ENCODE results near the gene LUC7L2.
"Not testable (repeated sequence)": the region's sequence is repeated elsewhere in the genome, so short reads cannot be mapped to it uniquely, and the experiment has no call there.

Gene LUC7L2

DNA sequence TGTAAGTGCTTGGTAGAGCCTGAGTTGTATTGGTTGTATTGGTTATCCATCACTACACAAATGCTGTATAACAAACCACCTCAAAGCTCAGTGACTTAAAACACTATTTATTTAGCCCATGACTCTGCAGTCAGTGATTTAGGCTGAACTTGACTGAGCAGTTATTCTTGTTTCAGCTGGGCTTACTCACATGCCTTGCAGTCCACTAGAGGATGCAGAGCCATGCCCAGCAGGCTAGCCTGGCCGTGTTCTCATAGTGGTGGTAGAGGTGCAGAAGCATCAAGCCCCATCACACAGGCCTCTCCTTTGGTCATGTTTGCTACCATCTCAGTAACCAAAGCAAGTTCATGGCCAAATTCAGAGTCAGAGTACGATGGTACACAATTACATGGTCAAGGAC lies 43.9 kb downstream of the LUC7L2 start:
- no peak for FAIRE-seq

DNA sequence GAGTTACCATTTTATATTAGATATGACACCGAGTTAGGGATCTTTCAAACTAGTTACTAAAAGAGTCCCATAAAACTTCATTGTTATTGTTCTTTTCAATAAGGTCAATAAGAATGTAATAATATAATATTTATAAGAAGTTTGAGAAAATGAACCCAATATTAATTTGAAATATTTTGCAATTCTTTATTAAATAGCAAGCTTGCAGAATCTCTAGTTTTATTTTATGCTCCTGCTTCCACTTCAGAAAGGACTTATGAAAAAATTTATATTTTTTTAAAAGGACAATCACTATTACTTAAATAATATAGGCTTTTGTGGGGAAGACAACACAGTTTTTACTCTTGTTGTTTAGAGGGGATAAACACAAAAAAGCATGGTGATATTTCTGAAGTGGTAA lies 47.9 kb downstream of the LUC7L2 start:
- no peak for FAIRE-seq

DNA sequence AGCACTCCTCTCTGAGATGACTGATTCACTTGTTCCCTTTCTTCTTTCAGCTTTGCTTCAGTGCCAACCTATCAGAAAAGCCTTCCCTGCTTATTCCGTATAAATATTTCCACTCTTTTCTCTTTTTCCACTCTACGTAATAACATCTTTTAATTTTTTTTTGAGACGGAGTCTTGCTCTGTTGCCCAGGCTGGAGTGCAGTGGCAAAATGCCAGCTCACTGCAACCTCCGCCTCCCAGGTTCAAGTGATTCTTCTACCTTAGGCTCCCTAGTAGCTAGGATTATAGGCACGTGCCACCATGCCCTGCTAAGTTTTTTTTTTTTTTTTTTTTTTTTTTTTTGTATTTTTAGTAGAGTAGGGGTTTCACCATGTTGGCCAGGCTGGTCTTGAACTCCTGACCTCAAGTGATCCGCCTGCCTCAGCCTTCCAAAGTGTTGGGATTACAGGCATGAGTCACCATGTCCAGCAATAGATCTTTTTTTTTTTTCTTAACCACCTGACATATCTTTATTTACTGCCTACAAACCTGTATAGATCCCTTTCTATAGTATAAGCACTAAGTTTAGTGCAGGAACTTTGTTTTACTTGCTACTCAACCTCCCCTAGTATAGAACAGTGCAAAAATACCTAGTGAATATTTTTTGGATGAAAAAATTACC lies 55.2 kb downstream of the LUC7L2 start:
- not testable (repeated sequence) for FAIRE-seq

DNA sequence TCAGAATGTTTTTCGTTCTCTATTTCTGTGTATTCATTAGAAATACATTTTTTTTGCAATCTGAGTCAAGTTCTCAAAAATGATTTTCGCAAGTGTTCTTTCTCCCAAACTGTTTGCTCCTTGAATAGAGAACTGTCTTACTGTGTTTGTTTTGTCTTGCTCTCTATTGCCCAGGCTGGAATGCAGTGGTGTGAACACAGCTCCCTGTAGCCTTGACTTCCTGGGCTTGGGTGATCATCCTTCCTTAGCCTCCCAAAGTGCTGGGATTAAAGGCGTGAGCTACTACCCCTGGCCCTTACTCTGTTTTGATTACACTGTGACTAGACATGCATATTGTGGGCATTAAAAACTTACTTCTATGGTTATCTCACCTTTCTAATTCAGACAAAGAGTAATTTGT lies 56.7 kb downstream of the LUC7L2 start:
- FAIRE-seq, result no peak

DNA sequence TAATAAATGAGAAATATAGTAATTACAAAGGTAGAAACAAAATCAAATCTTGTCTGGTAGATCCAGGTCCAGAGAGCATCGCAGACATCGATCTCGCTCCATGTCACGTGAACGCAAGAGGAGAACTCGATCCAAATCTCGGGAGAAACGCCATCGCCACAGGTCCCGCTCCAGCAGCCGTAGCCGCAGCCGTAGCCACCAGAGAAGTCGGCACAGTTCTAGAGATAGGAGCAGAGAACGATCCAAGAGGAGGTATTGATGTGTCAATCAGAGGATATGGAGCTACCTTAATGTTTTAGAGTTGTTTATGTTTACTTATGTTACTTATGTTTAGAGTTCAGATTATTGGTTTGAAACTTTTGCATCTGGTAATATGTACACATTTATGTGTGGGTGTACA lies 57.8 kb downstream of the LUC7L2 start:
- no peak for FAIRE-seq

DNA sequence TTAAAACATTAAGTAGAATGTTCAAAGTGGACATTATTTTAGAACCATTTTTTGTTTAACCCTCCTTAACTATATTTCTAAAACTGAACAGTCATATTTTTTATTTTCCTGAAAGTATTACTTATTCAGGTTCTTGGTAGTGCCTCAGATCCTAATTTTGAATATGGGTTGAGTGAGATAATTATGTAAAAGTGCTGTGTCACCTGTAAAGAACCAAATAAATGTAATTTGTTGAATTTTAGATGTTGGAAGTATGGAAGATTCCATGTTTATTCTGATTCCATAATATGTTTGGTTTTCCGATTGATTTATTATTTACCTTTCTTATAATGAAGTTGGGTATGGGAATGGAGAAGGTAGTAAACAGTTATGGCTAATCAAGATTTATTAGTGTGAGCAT lies 61.4 kb downstream of the LUC7L2 start:
- no peak for FAIRE-seq

DNA sequence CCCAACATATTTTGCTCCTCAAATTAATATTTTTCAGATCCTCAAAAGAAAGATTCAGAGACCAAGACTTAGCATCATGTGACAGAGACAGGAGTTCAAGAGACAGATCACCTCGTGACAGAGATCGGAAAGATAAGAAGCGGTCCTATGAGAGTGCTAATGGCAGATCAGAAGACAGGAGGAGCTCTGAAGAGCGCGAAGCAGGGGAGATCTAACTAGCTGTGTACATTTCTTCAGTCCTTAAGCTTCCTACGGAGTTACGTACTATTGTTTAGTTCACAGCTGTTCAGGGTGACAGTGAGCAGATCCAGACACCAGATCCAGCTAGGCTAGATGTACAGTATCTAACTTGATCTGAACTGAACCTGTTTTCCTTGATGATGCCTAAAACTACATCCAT lies 62.4 kb downstream of the LUC7L2 start:
- FAIRE-seq, result no peak

DNA sequence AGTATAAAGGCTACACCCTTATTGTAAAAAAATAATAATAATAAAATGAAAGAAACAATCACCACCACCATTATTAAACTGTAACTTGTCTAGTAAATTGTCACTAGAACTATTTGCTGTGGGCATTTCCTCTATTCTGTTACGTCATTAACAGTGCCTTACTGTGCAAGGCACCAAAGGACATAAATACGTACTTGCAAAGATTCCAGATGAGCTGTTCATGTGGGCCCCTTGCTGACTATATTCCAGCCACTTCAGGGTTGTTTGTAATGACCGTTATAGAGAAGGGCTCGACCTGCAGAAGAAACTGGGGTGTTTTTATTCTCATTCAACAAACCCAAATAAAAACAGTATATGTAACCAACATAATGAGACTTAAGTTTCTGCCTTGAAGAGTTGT lies 63.4 kb downstream of the LUC7L2 start:
- no peak for FAIRE-seq

DNA sequence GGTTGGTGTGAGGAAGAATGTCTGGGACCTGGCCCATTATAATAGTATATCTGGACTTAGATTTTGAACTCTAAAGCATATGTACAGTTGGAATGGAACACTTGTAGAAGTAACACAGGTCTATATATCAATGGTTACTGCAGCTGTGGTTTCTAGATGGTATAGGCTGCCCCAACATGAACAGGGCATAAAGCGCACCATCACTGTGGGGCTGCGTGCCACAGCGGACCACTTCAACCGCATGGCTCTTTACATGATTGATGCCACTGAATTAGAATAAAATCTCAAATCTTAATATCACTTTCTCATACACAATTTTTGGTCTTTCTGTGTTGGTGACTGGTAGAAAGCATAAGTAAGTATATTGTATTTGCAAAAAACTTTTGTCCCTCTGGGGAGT lies 64.3 kb downstream of the LUC7L2 start:
- no peak for FAIRE-seq

DNA sequence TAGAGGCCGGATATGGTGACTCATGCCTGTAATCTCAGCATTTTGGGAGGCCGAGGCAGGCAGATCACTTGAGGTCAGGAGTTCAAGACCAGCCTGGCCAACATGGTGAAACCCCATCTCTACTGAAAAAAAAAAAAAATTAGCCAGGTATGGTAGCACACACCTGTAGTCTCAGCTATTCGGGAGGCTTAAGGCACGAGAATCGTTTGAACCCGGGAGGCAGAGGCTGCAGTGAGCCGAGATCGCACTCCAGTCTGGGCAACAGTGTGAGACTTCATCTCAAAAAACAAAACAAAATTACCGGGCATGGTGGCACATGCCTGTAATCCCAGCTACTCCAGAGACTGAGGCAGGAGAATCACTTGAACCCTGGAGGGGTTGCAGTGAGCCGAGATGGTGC lies 66.0 kb downstream of the LUC7L2 start:
- FAIRE-seq, result not testable (repeated sequence)

DNA sequence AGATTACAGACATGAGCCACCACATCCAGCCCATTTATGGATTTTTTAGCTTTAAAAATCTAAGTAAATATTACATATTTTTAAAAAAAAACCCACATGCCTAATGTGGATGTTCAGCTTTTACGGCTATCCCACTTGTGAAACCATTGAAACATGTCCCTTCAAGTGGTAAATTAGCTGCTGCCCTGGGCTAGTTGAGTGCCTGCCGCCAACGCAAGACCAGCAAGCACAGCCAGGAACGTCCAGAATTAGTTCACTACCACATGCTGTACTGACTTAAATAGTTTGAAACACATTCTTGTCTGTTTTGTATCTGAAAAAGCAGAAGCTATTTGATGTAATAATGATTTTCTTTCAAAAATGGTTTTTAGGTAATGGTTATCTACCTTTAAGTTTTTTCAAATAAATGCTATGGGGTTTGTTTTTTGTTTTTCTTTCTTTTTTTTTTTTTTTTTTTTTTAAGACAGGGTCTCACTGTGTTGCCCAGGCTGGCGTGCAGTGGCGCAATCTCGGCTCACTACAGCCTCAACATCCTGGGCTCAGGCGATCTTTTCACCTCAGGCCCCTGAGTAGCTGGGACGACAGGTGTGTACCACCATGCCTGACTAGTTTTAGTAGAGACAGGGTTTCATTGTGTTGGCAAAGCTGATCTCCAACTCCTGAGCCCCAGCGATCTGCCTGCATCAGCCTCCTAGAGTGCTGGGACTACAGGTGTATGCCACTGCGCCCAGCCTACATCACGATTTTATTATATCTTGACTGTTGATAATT lies 66.7 kb downstream of the LUC7L2 start:
- FAIRE-seq, result no peak

DNA sequence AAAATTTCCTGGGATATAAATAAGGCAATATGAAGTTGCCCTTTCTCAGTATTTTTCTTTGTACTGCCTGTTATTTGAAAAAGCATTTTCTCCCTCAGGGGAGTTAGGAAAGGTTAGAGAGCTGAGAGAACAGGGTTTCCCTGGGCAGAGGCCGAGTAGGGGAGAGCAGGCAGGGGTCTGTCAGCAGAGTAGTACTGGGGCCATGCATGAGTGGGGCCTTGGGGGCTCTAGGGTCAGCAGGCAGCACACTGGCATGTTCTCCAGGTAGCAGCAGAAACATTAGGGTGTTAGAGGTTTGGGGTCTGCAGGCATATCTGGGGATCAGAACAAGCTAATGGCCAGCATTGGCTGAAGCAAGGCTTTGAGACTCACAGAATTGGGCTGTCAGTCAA lies 67.3 kb downstream of the LUC7L2 start:
- FAIRE-seq, result no peak

DNA sequence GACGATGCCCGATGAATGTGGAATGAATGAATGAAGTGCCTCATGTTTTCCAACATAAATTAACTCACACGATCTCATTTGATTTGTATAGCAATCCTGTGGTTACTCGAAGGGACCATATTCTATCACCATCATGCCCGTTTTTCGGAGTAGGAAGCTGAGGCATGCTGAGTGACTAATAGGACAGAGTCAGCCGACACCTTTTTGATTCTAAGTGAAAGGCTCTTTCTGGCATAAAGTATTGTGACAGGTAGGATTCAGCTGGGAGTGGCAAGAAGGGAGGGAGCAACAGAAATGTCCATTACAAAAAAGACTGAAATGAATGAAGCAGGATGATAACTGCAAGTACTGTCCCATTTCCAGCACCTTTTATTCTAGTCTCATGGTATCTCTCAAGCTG lies 68.1 kb downstream of the LUC7L2 start:
- FAIRE-seq, result no peak

DNA sequence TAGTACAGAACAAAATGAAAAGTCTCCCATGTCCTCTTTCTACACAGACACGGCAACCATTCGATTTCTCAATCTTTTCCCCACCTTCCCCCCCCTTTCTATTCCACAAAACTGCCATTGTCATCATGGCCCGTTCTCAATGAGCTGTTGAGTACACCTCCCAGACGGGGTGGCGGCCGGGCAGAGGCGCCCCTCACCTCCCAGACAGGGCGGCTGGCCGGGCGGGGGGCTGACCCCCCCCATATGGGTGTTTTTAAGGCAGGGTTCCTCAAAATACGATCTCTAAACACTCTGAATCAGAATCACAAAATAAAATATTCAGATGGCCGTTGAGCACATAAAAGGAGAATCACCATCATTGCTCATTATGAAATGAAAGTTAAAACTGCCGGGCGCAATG lies 70.0 kb downstream of the LUC7L2 start:
- FAIRE-seq, result not testable (repeated sequence)

DNA sequence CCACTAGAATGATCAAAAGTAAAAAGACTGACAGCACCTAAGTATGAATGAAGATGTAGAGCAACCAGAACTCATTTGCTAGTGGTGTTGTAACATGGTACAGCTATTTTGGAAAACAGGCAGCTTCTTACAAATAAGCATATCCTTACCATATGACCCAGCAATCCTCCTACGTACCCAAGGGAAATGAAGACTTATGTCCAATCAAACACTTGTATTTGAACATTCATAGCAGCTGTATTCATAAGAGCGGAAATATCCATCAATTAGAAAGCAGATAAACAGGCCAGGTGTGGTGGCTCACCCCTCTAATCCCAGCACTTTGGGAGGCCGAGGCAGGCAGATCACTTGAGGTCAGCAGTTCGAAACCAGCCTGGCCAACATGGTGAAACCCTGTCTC lies 70.7 kb downstream of the LUC7L2 start:
- no peak for FAIRE-seq

DNA sequence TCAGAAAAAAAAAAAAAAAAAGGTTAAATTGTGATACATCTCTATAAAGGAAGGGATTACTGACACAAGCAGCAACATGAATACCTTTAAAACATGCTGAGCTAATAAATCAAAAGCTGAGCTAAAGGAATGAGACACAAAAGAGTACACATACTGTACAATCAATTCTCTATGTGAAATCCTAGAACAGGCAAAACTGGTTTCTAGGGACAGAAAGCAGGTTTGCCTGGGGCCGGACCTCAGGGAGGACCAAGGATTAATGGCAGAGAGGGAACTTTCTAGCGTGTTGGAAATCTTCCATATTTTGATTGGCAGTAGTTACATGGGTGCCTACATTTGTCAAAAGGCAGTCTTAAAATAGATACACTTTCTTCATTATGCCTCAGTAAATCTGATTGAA lies 71.3 kb downstream of the LUC7L2 start:
- FAIRE-seq, result no peak

DNA sequence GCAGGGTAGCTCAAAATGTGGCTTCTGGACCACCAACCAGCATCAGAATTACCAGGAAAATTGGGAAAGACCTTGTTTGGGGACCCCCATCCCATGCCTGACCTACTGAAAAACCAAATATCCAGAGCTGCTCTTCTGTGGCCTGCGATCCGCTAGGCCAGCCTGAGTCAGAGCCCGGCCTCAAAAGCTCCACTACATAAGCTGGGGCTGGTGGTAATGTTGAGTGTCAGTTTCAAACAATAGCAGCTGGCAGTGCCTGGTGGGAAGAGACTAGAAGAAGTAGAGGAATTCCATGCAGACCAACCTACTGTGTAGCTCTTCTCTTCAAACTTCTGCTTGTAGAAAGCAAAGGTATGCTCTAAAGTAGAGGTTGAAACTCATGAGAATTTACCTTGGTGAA lies 71.8 kb downstream of the LUC7L2 start:
- no peak for FAIRE-seq

DNA sequence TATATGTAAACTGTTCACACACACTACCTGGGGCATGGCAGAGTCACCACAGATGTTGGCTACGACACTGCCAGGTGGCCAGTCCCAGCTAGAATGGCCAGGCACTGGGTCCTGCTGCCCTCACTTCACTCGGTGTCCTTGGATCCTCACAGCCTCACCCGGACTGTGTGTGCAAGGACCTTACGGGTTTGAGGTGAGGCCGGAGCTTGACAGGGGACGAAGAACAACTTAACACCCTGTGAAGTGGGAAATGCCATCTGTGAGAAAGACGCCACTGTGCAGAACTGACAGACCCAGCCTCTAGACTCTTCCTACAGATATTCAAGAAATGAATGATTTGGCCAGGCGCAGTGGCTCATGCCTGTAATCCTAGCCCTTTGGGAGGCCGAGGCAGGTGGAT lies 77.1 kb downstream of the LUC7L2 start:
- no peak for FAIRE-seq

DNA sequence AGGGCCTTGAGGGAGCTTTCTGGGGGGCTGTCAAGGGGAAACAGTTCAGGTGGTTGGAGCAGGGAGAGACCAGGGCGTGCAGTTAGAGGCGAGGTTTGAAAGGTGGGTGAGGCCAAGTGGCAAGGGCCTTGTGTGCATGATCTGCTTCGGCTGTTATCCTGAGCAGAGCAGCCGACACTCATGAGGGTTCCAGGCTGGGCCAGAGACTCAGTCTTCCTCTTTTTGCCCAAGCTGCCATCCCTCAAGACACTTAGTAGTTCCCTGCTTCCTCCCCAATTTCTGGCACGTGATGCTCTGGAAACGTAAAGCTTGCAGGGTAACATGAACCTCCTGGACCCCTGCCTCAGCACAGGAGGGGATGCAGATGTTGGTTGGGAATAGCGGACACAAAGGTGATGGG lies 79.7 kb downstream of the LUC7L2 start:
- no peak for FAIRE-seq

DNA sequence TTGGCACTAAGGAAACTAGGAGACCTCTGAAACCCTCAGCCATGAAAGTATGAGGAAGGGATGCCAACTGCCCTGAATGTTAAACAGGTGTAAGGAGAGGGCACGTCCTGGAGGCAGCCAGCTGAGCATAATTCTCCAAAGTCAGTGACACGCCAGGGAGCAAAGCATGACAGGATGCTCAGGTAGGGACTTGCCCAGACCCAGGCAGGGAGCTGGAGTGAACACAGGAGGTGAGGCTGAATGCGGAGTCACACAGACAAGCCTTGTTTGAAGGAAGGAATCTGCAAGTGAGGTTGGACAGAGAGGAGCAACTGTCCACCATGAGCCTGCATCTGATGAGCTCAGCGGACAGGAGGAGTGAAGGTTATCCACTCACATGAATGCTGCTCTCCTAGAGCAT lies 82.3 kb downstream of the LUC7L2 start:
- FAIRE-seq, result no peak

DNA sequence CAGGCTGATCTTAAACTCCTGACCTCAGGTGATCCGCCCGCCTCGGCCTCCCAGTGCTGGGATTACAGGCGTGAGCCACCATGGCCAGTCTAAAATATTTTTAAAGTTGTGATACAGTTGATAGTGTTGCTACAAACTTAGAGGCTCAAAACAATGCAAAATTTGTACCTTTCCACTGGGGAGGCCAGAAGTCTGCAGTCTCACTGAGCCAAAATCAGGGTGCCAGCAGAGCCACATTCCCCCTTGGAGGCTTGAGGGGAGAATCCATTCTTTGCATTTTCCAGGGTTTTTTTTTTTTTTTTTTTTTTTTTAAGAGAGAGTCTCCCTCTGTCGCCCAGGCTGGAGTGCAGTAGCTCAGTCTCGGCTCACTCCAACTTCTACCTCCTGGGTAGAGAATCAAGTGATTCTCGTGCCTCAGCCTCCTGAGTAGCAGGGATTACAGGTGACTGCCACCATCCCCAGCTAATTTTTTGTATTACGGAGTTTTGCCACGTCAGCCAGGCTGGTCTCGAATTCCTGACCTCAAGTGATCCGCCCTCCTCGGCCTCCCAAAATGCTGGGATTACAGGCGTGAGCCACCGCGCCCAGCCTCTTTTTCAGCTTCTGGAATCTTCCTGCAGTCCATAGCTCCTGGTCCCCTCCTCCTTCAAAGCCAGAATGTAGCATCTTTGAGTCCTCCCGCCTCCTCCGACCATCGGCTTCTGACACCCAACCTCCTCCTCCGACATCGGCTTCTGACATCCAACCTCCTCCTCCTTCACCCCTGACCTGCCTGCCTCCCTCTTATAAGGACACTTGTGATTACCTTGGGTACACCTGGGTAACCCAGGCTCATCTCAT lies 86.6 kb downstream of the LUC7L2 start:
- no peak for FAIRE-seq

DNA sequence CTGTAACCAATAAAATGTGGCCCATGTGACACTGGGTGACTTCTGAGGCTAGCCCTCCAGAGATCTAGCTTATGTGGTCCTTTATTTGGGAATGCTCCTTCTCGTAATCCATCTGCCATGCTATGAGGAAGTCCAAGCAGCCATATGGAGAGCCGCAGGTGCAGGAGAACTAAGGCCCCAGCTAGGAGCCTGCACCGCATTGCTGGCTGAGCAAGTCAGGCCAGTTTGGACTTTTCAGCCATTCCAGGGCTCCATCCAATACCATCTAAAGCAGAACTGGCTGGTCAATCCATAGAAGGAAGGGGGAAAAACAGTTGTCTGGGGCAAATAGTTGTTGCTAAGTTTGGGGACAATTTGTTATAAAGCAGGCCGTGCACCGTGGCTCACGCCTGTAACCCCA lies 91.2 kb downstream of the LUC7L2 start:
- no peak for FAIRE-seq

DNA sequence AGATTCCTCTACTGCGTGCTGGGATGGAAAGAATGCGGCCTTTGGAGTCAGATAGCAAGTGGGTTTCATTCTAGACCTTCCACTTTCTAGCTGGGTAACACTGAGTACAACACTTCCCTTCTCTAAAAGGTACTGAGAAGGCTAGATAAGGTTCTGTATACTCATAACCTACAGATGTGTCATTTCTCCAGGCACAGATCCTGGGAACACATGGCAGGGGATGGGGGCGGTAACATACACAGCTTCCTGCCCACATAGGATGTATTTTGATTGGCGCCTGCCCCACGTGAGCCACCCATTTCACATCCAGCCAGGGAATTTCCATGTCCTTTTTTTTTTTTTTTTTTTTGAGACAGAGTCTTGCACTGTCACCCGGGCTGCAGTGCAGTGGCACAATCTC lies 91.9 kb downstream of the LUC7L2 start:
- FAIRE-seq, result no peak

All from colon (tissue), 2 donors.